ENCODE data around the gene SLC29A4. TPM values are rescaled to one million over a fixed set of nuclear protein-coding genes. Genes with fewer than 3 reads are reported as not detected.

Gene SLC29A4
- total RNA-seq (2021; ENCODE audit: unreplicated experiment) (38.9 TPM), Bru-seq, nascent RNA (percentile 48 among the genes with signal in this experiment), BruChase-seq, experiment 1, labeled RNA remaining after a 2-hour chase (percentile 50 among the genes with signal in this experiment), BruChase-seq, experiment 2, labeled RNA remaining after a 6-hour chase (percentile 61 among the genes with signal in this experiment)
- 83.6 TPM for polyA plus RNA-seq (2012; ENCODE audit: insufficient read length)
- long read RNA-seq, full-length matches to known transcripts, result 8 of 46 reads
- long read RNA-seq, partial matches to known transcripts, result 26 of 46 reads
- long read RNA-seq, other reads (novel, unspliced or antisense), result 12 of 46 reads

- BruUV-seq (replicated peaks), result no TSS peak
- Histone ChIP-seq H3K27ac (ENCODE audit: low read length) (no peak within 1 kb of the TSS), H3K4me3 (ENCODE audit: low read depth in 2 of 2, low read length in 2 of 2) (peak within 1 kb of the TSS; percentile 48 to 59), H3K4me1 (ENCODE audit: control insufficient read depth, insufficient read depth, low read length) (peaks cover 8% of the 10 kb centered on the region), H3K9me3 (ENCODE audit: control insufficient read depth, insufficient read depth, low read depth, low read length) (no peaks in the 10 kb centered on the region), H3K27me3 (ENCODE audit: control insufficient read depth, insufficient read depth, low read length) (no peaks in the 10 kb centered on the region), H3K36me3 (ENCODE audit: control insufficient read depth, insufficient read depth, low read length) (no peaks in the 10 kb centered on the region)
- no peak for TF ChIP-seq REST (IDR thresholded peaks at IDR 0.05; ENCODE audit: insufficient read depth in 1 of 2, low read depth in 2 of 2, low read length in 1 of 2)
- TF ChIP-seq TCF7L2 (IDR thresholded peaks at IDR 0.05; ENCODE audit: low read depth, low read length), result no peak
- no peak for TF ChIP-seq POLR2AphosphoS5 (IDR thresholded peaks at IDR 0.05; ENCODE audit: low read depth, low read length)
- no peak for TF ChIP-seq SIN3A (IDR thresholded peaks at IDR 0.05; ENCODE audit: borderline replicate concordance, insufficient read depth, low read depth, low read length)
- TF ChIP-seq CTCF (IDR thresholded peaks at IDR 0.05), result no peak
- ChIA-PET CTCF (no interaction called here), POLR2A (no interaction called here)
- DNase-seq (ENCODE audit: low read depth, low spot score) (no peak), ATAC-seq (peak; percentile 77)
- intact Hi-C loops (cut with micrococcal nuclease; ENCODE audit: unreplicated experiment) (no loop called here), in situ Hi-C loops (cut with HindIII; ENCODE audit: low pct_unique_long_range_greater_than_20kb, low sequenced_read_pairs) (no loop called here)
These were observed at the start of gene SLC29A4 for GRCh38 chr7:5282543-5283316. Gene SLC29A4, plus strand, starts transcription at chr7:5282943. Its CDS starts 4,874 bp downstream, at chr7:5287817.

- ChIA-PET POLR2A (no interaction called here), CTCF (no interaction called here)
- DNase-seq (ENCODE audit: low read depth, low spot score) (no peak), ATAC-seq (no peak; the same call in 1 of the 2 replicates)
- in situ Hi-C loops (cut with HindIII; ENCODE audit: low pct_unique_long_range_greater_than_20kb, low sequenced_read_pairs) (no loop called here), intact Hi-C loops (cut with micrococcal nuclease; ENCODE audit: unreplicated experiment) (no loop called here)
- H3K9me3 ChIP-seq (ENCODE audit: control insufficient read depth, insufficient read depth, low read depth, low read length), result no peaks in the 10 kb centered on the region
- H3K4me3 ChIP-seq (ENCODE audit: low read depth in 2 of 2, low read length in 2 of 2), result no peak overlapping the region
- H3K4me1 ChIP-seq (ENCODE audit: control insufficient read depth, insufficient read depth, low read length), result peaks cover 3% of the 10 kb centered on the region; the same call in 1 of the 2 replicates
- H3K27ac ChIP-seq (ENCODE audit: low read length), result no peak overlapping the region
- no TSS peak for BruUV-seq (replicated peaks)
- H3K27me3 ChIP-seq (ENCODE audit: control insufficient read depth, insufficient read depth, low read length), result no peaks in the 10 kb centered on the region
- TF ChIP-seq CTCF (IDR thresholded peaks at IDR 0.05) (no peak), POLR2AphosphoS5 (IDR thresholded peaks at IDR 0.05; ENCODE audit: low read depth, low read length) (no peak), REST (IDR thresholded peaks at IDR 0.05; ENCODE audit: insufficient read depth in 1 of 2, low read depth in 2 of 2, low read length in 1 of 2) (no peak), SIN3A (IDR thresholded peaks at IDR 0.05; ENCODE audit: borderline replicate concordance, insufficient read depth, low read depth, low read length) (no peak), TCF7L2 (IDR thresholded peaks at IDR 0.05; ENCODE audit: low read depth, low read length) (no peak)
- 0 out of 2 replicates have a peak, but pooled peaks cover 3% of the 10 kb centered on the region for H3K36me3 ChIP-seq (ENCODE audit: control insufficient read depth, insufficient read depth, low read length)
These were observed 47.6 kb upstream of the SLC29A4 start for GRCh38 chr7:5234852-5235831.
